Measurements from ENCODE around the gene GUCY2F. TPM values are rescaled to one million over a fixed set of nuclear protein-coding genes. Genes with fewer than 3 reads are reported as not detected.
A peak's percentile ranks its signal among the peaks of the same experiment; 100 is the strongest.

GUCY2F gene
- total and polyA plus RNA-seq, 2 donors (not counting 1 experiment from before 2014, with no cell fraction given): under 0.01 TPM; not detected in 1

DNA sequence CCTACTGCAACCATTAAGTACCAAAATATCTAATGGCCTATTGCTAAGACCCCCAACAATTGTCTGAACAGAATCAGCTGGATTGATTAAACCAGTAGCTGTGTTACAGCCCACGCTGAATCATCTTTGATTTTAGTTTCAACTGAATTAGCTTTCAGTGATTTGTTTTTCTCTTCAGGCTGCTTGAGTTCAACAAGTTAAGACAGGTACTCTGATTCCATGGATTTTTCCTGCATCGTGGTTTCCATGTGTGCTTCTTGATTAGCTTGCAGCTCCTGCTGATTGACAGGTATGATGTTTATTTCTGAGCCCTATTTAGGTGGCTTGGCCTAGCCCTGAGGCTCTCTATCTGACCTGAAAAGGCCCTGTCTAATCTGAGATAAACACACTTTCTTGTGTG is 91.3 kb downstream of the GUCY2F start:
- H3K79me2 ChIP-seq (ENCODE audit: control insufficient read depth, insufficient read depth, low read length): no peaks in the 10 kb centered on the region
- H3K9me3 ChIP-seq (ENCODE audit: control insufficient read depth, insufficient read depth, low read depth, low read length): no peaks in the 10 kb centered on the region
- DNase-seq (ENCODE audit: low read depth in 2 of 2): no peak
- H3K27ac ChIP-seq (ENCODE audit: insufficient read depth, low read length): no peak overlapping the region
- H3K4me2 ChIP-seq (ENCODE audit: extremely low read depth, insufficient read depth, low read length): no peak overlapping the region
- H3K4me3 ChIP-seq (replicated peaks in 1 of 4; ENCODE audit: control extremely low read depth in 1 of 4, insufficient read depth in 1 of 4, low read depth in 3 of 4, low read length in 4 of 4): no peak overlapping the region
- no peaks in the 10 kb centered on the region for H3K36me3 ChIP-seq (ENCODE audit: control insufficient read depth, insufficient read depth, low read length)
- no peaks in the 10 kb centered on the region for H3K27me3 ChIP-seq (ENCODE audit: control insufficient read depth, insufficient read depth, low read length)
- no peak overlapping the region for H3K9ac ChIP-seq (ENCODE audit: insufficient read depth, low read length)
- TF ChIP-seq, protein P1, sequence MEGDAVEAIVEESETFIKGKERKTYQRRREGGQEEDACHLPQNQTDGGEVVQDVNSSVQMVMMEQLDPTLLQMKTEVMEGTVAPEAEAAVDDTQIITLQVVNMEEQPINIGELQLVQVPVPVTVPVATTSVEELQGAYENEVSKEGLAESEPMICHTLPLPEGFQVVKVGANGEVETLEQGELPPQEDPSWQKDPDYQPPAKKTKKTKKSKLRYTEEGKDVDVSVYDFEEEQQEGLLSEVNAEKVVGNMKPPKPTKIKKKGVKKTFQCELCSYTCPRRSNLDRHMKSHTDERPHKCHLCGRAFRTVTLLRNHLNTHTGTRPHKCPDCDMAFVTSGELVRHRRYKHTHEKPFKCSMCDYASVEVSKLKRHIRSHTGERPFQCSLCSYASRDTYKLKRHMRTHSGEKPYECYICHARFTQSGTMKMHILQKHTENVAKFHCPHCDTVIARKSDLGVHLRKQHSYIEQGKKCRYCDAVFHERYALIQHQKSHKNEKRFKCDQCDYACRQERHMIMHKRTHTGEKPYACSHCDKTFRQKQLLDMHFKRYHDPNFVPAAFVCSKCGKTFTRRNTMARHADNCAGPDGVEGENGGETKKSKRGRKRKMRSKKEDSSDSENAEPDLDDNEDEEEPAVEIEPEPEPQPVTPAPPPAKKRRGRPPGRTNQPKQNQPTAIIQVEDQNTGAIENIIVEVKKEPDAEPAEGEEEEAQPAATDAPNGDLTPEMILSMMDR (conservative IDR thresholded peaks at IDR 0.05 in 1 of 2, IDR thresholded peaks at IDR 0.05 in 1 of 2; ENCODE audit: low read depth in 1 of 2, low read length in 2 of 2): no peak
- TF ChIP-seq EZH2 (IDR thresholded peaks at IDR 0.05; ENCODE audit: low read length, missing control alignments): no peak
- H4K20me1 ChIP-seq (ENCODE audit: control insufficient read depth, extremely low read depth, insufficient read depth, low read length): no peaks in the 10 kb centered on the region
- no peak overlapping the region for H2AFZ ChIP-seq (ENCODE audit: low read length)
- H3K4me1 ChIP-seq (ENCODE audit: control insufficient read depth, extremely low read depth, insufficient read depth, low read length): no peaks in the 10 kb centered on the region

DNA sequence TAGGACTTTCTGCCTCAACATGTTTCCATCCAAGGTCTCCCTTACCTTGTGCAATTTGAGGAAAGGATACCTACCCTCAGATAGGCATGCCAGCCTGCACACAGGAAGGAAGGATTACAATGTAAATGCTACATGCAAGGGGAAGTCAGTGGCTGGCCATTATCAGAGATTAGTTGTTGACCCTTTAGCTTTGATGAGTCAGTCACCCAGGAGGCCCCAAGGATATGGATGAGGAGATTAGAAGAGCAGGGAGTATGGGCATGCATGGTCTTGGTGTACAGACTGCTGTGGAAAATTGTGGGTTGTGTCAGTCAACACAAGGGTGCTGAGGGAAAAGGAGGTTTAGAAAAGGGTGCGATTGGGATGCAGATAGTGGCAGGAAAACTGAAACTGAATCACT is 92.0 kb downstream of the GUCY2F start:
- no peak for TF ChIP-seq EZH2 (IDR thresholded peaks at IDR 0.05; ENCODE audit: low read length, missing control alignments)
- TF ChIP-seq, protein P1 (conservative IDR thresholded peaks at IDR 0.05 in 1 of 2, IDR thresholded peaks at IDR 0.05 in 1 of 2; ENCODE audit: low read depth in 1 of 2, low read length in 2 of 2): no peak
- Histone ChIP-seq H4K20me1 (ENCODE audit: control insufficient read depth, extremely low read depth, insufficient read depth, low read length) (no peaks in the 10 kb centered on the region), H3K9ac (ENCODE audit: insufficient read depth, low read length) (no peak overlapping the region)

DNA sequence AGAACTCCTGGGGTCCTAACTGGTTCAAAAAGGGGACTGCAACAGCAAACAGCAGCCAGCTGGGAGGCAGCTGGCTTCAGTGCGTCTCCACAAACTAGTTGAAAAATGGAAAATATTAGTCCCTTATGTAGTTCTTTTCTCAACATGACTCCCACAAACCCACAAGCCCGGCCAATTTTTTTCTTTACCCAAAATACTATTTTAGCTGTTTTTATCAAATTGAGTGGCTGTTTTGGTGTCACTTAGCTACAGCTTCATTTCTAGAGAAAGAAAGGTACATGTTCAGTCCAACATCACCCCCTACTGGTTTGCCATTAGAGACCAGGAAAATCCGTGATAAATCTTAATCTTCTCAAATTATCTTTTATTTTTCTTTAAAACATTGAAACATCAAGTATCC is 97.2 kb downstream of the GUCY2F start:
- no peaks in the 10 kb centered on the region for H3K27me3 ChIP-seq (ENCODE audit: control insufficient read depth, insufficient read depth, low read length)
- H3K36me3 ChIP-seq (ENCODE audit: control insufficient read depth, insufficient read depth, low read length): no peaks in the 10 kb centered on the region
- TF ChIP-seq EZH2 (IDR thresholded peaks at IDR 0.05; ENCODE audit: low read length, missing control alignments): no peak
- TF ChIP-seq, protein P1 (conservative IDR thresholded peaks at IDR 0.05 in 1 of 2, IDR thresholded peaks at IDR 0.05 in 1 of 2; ENCODE audit: low read depth in 1 of 2, low read length in 2 of 2): peak; percentile 28 to 39
- no peaks in the 10 kb centered on the region for H3K9me3 ChIP-seq (ENCODE audit: control insufficient read depth, insufficient read depth, low read depth, low read length)
- H3K9ac ChIP-seq (ENCODE audit: insufficient read depth, low read length): no peak overlapping the region
- H3K27ac ChIP-seq (ENCODE audit: insufficient read depth, low read length): no peak overlapping the region
- no peak overlapping the region for H3K4me3 ChIP-seq (replicated peaks in 1 of 4; ENCODE audit: control extremely low read depth in 1 of 4, insufficient read depth in 1 of 4, low read depth in 3 of 4, low read length in 4 of 4)
- peak; percentile 5 to 35 for DNase-seq (ENCODE audit: low read depth in 2 of 2)
- H3K4me1 ChIP-seq (ENCODE audit: control insufficient read depth, extremely low read depth, insufficient read depth, low read length): no peaks in the 10 kb centered on the region
- no peaks in the 10 kb centered on the region for H3K79me2 ChIP-seq (ENCODE audit: control insufficient read depth, insufficient read depth, low read length)
- no peak overlapping the region for H2AFZ ChIP-seq (ENCODE audit: low read length)
- no peak overlapping the region for H3K4me2 ChIP-seq (ENCODE audit: extremely low read depth, insufficient read depth, low read length)
- no peaks in the 10 kb centered on the region for H4K20me1 ChIP-seq (ENCODE audit: control insufficient read depth, extremely low read depth, insufficient read depth, low read length)

More for the DNA sequence above, 92.0 kb downstream of the GUCY2F start:
- Histone ChIP-seq H3K27ac (ENCODE audit: insufficient read depth, low read length) (no peak overlapping the region), H3K9me3 (ENCODE audit: control insufficient read depth, insufficient read depth, low read depth, low read length) (no peaks in the 10 kb centered on the region), H3K4me2 (ENCODE audit: extremely low read depth, insufficient read depth, low read length) (no peak overlapping the region), H3K27me3 (ENCODE audit: control insufficient read depth, insufficient read depth, low read length) (no peaks in the 10 kb centered on the region), H3K4me1 (ENCODE audit: control insufficient read depth, extremely low read depth, insufficient read depth, low read length) (no peaks in the 10 kb centered on the region), H3K36me3 (ENCODE audit: control insufficient read depth, insufficient read depth, low read length) (no peaks in the 10 kb centered on the region), H3K79me2 (ENCODE audit: control insufficient read depth, insufficient read depth, low read length) (no peaks in the 10 kb centered on the region), H2AFZ (ENCODE audit: low read length) (no peak overlapping the region), H3K4me3 (replicated peaks in 1 of 4; ENCODE audit: control extremely low read depth in 1 of 4, insufficient read depth in 1 of 4, low read depth in 3 of 4, low read length in 4 of 4) (no peak overlapping the region)
- no peak for DNase-seq (ENCODE audit: low read depth in 2 of 2)
